Spleen (tissue), 7 donors: ENCODE results near the gene WDR5B.

ENCODE experiments used
- POLR2A ChIP-seq, 3 donors: fragments of 450-650 bp; IDR thresholded peaks; one replicate each; pipeline ENCODE4 v1.5.1; 2017; ENCODE audit warnings: antibody characterized with exemption in 3 of 3, mild to moderate bottlenecking in 1 of 3
- TF ChIP-seq, protein P1 (sequence below), 11 experiments: fragments of 200-600 bp in 7 of 11; fragments of 450-650 bp in 4 of 11; sonication (generic) in 4 of 11; IDR thresholded peaks in 8 of 11; conservative IDR thresholded peaks in 3 of 11; 1 replicate in 7 of 11; 2 replicates in 4 of 11; pipeline versions ENCODE4 v1.4.0 to v1.8.0; 2016 to 2021; ENCODE audit warnings: antibody characterized with exemption in 11 of 11, inconsistent platforms in 4 of 11, mild to moderate bottlenecking in 1 of 11
- donor health status: DM: no; HTN: no; CAD: no; lungs with moderate emphysema.
- donor health status: DM: no; HTN: no; CAD: no.
- donor health status: DM: no; HTN: no; CAD: no.

DNA sequence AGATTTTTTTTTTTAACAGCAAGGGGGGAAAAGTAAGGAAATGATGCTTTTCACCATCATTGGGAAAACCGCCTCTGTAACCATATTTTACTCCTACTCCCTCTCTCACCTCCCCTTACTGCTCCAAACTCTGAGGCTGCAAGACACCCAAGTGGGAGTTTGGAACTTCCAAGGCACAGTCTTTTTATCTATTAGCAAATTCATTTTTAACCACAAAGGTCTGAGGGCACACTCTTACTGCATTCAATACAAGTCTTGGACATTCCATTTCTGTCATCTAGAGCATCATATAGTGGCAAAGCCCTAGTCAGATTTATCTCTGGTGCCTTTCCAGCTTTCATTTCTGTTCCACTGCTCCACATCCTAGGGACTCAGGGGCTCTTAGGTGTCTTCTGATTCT, 18.7 kb downstream of the WDR5B start:
- TF ChIP-seq, protein P1, sequence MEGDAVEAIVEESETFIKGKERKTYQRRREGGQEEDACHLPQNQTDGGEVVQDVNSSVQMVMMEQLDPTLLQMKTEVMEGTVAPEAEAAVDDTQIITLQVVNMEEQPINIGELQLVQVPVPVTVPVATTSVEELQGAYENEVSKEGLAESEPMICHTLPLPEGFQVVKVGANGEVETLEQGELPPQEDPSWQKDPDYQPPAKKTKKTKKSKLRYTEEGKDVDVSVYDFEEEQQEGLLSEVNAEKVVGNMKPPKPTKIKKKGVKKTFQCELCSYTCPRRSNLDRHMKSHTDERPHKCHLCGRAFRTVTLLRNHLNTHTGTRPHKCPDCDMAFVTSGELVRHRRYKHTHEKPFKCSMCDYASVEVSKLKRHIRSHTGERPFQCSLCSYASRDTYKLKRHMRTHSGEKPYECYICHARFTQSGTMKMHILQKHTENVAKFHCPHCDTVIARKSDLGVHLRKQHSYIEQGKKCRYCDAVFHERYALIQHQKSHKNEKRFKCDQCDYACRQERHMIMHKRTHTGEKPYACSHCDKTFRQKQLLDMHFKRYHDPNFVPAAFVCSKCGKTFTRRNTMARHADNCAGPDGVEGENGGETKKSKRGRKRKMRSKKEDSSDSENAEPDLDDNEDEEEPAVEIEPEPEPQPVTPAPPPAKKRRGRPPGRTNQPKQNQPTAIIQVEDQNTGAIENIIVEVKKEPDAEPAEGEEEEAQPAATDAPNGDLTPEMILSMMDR (IDR thresholded peaks at IDR 0.05 in 8 of 11, conservative IDR thresholded peaks at IDR 0.05 in 3 of 11) = no peak
- TF ChIP-seq POLR2A (IDR thresholded peaks at IDR 0.05) = no peak
